Activated CD8-positive, alpha-beta T cell treated with anti-CD3 and anti-CD28 coated beads, Interleukin-2, amount 10 ng/mL, durations not matched to agents 7 days and 5 days (primary cell): ENCODE data around the gene NSFL1C. TPM values are rescaled to one million over a fixed set of nuclear protein-coding genes. Genes with fewer than 3 reads are reported as not detected.

ENCODE experiments used
- ATAC-seq: fragments of 150-1000 bp; cut with Tn5 transposase; one replicate; pipeline ENCODE4 v1.10.0; 2021; ENCODE audit warnings: moderate library complexity
- CTCF ChIA-PET: fragments of 350-600 bp; sonication (Branson Sonifier 250); formaldehyde crosslinking; loops from one replicate; lab custom pipeline; 2021; ENCODE audit warnings: antibody characterized with exemption; lab: Charles Lee
- POLR2A ChIA-PET: fragments of 350-600 bp; sonication (Branson Sonifier 250); formaldehyde crosslinking; loops from one replicate; lab custom pipeline; 2021; ENCODE audit warnings: antibody characterized with exemption; lab: Charles Lee
- DNase-seq: peaks from one replicate; pipeline ENCODE4 v3.0.0-alpha.2; 2020
- H3K27ac Mint-ChIP-seq: one replicate; pipeline ENCODE4 v1.8.0; 2021; ENCODE audit warnings: mild to moderate bottlenecking, mixed read lengths
- H3K27me3 Mint-ChIP-seq: one replicate; pipeline ENCODE4 v1.8.0; 2021; ENCODE audit warnings: low read depth, mixed read lengths
- H3K36me3 Mint-ChIP-seq: one replicate; pipeline ENCODE4 v1.8.0; 2021; ENCODE audit warnings: low read depth, mixed read lengths
- H3K4me1 Mint-ChIP-seq: one replicate; pipeline ENCODE4 v1.8.0; 2021; ENCODE audit warnings: low read depth, mixed read lengths
- H3K4me3 Mint-ChIP-seq: one replicate; pipeline ENCODE4 v1.8.0; 2021; ENCODE audit warnings: mild to moderate bottlenecking, mixed read lengths
- H3K9me3 Mint-ChIP-seq: one replicate; pipeline ENCODE4 v1.8.0; 2022; ENCODE audit warnings: mixed read lengths; ENCODE audit not compliant: insufficient read depth
- total RNA-seq, 2 experiments: library from RNA; stranded (reverse); gene quantifications; one replicate each; pipeline ENCODE4 v1.2.3, GENCODE V29; 2021

Gene NSFL1C
- total RNA-seq, 2 experiments from 2014 or later: 60.5 to 67.8 TPM

GRCh38 chr20:1469306-1469905 lies 2.8 kb upstream of the NSFL1C start:
- Mint-ChIP-seq H3K27ac (no peak overlapping the region), H3K9me3 (no peaks in the 10 kb centered on the region), H3K4me3 (no peak overlapping the region), H3K4me1 (peaks cover 30% of the 10 kb centered on the region), H3K36me3 (no peaks in the 10 kb centered on the region), H3K27me3 (peaks cover 17% of the 10 kb centered on the region)
- CTCF ChIA-PET: interaction anchor here (1.1 to 3.9 kb wide), 6 partner anchors 33 to 308 kb away, joined by 3 to 48 read pairs (median 4); no protein-coding TSS in a partner anchor
- POLR2A ChIA-PET: no interaction called here
- ATAC-seq (no peak), DNase-seq (no peak)

GRCh38 chr20:1468117-1468624 lies 1.5 kb upstream of the NSFL1C start:
- CTCF ChIA-PET: interaction anchor here (1.1 to 4.3 kb wide), 12 partner anchors 11 to 309 kb away, joined by 3 to 48 read pairs (median 10); partner anchors contain the start of gene FKBP1A
- H3K27me3 Mint-ChIP-seq: peaks cover 17% of the 10 kb centered on the region
- peaks cover 3% of the 10 kb centered on the region for H3K36me3 Mint-ChIP-seq
- no peak for DNase-seq
- H3K27ac Mint-ChIP-seq: no peak overlapping the region
- ATAC-seq: no peak
- H3K9me3 Mint-ChIP-seq: no peaks in the 10 kb centered on the region
- POLR2A ChIA-PET: interaction anchor here (1.8 kb wide), 1 partner anchor 76 kb away, joined by 9 read pairs; the partner anchor contains the start of gene FKBP1A
- H3K4me3 Mint-ChIP-seq: no peak overlapping the region
- H3K4me1 Mint-ChIP-seq: peaks cover 42% of the 10 kb centered on the region

GRCh38 chr20:1467355-1468116 lies 887 bp upstream of the NSFL1C start:
- H3K4me1 Mint-ChIP-seq: peaks cover 45% of the 10 kb centered on the region
- H3K9me3 Mint-ChIP-seq: no peaks in the 10 kb centered on the region
- H3K27ac Mint-ChIP-seq: peak overlapping the region; percentile 14
- H3K4me3 Mint-ChIP-seq: peak overlapping the region; percentile 54
- ATAC-seq (no peak), DNase-seq (no peak)
- peaks cover 7% of the 10 kb centered on the region for H3K36me3 Mint-ChIP-seq
- POLR2A ChIA-PET: interaction anchor here (0.8 to 1.8 kb wide), 2 partner anchors 19 to 75 kb away, joined by 3 to 9 read pairs; partner anchors contain the start of gene FKBP1A
- H3K27me3 Mint-ChIP-seq: peaks cover 17% of the 10 kb centered on the region
- CTCF ChIA-PET: interaction anchor here (0.6 to 4.3 kb wide), 24 partner anchors 9 to 1291 kb away, joined by 3 to 48 read pairs (median 3); partner anchors contain the start of gene FKBP1A

GRCh38 chr20:1467082-1467354 lies 369 bp upstream of the NSFL1C start:
- DNase-seq (no peak), ATAC-seq (no peak)
- Mint-ChIP-seq H3K9me3 (no peaks in the 10 kb centered on the region), H3K27me3 (peaks cover 17% of the 10 kb centered on the region), H3K27ac (peak overlapping the region; percentile 14), H3K36me3 (peaks cover 7% of the 10 kb centered on the region), H3K4me1 (peaks cover 45% of the 10 kb centered on the region), H3K4me3 (peak overlapping the region; percentile 54)
- CTCF ChIA-PET: interaction anchor here (0.6 to 4.3 kb wide), 23 partner anchors 10 to 1292 kb away, joined by 3 to 48 read pairs (median 3); partner anchors contain the start of gene FKBP1A
- POLR2A ChIA-PET: interaction anchor here (0.8 to 1.8 kb wide), 2 partner anchors 18 to 74 kb away, joined by 3 to 9 read pairs; partner anchors contain the start of gene FKBP1A

- DNase-seq (no peak), ATAC-seq (no peak)
- ChIA-PET CTCF (interaction anchor here (0.8 to 4.3 kb wide), 14 partner anchors 8 to 311 kb away, joined by 3 to 48 read pairs (median 8); partner anchors contain the start of gene FKBP1A), POLR2A (interaction anchor here (0.9 to 1.6 kb wide), 5 partner anchors 18 to 1005 kb away, joined by 3 to 6 read pairs (median 3); partner anchors contain the start of gene SNRPB)
- Mint-ChIP-seq H3K4me1 (peaks cover 45% of the 10 kb centered on the region), H3K27me3 (peaks cover 17% of the 10 kb centered on the region), H3K9me3 (no peaks in the 10 kb centered on the region), H3K27ac (peak overlapping the region; percentile 75), H3K36me3 (peaks cover 14% of the 10 kb centered on the region), H3K4me3 (peak overlapping the region; percentile 81)
Observed at GRCh38 chr20:1465470-1466210, 1.0 kb downstream of the NSFL1C start.

- DNase-seq (peak; percentile 30), ATAC-seq (no peak)
- ChIA-PET CTCF (interaction anchor here (1.0 to 4.3 kb wide), 2 partner anchors 40 to 313 kb away, joined by 6 to 34 read pairs; no protein-coding TSS in a partner anchor), POLR2A (interaction anchor here (0.6 to 0.7 kb wide), 2 partner anchors 14 to 29 kb away, joined by 3 read pairs; no protein-coding TSS in a partner anchor)
- Mint-ChIP-seq H3K36me3 (peaks cover 24% of the 10 kb centered on the region), H3K27me3 (peaks cover 17% of the 10 kb centered on the region), H3K4me3 (peak overlapping the region; percentile 29), H3K4me1 (peaks cover 45% of the 10 kb centered on the region), H3K27ac (peak overlapping the region; percentile 35), H3K9me3 (no peaks in the 10 kb centered on the region)
Observed at GRCh38 chr20:1463971-1464570, 2.6 kb downstream of the NSFL1C start.

GRCh38 chr20:1462834-1463233 lies 3.8 kb downstream of the NSFL1C start:
- Mint-ChIP-seq H3K36me3 (peaks cover 29% of the 10 kb centered on the region), H3K4me3 (no peak overlapping the region), H3K9me3 (no peaks in the 10 kb centered on the region), H3K27me3 (peaks cover 8% of the 10 kb centered on the region), H3K27ac (no peak overlapping the region), H3K4me1 (peaks cover 41% of the 10 kb centered on the region)
- ATAC-seq (no peak), DNase-seq (no peak)
- POLR2A ChIA-PET: no interaction called here
- CTCF ChIA-PET: no interaction called here

GRCh38 chr20:1462001-1462400 lies 4.6 kb downstream of the NSFL1C start:
- ChIA-PET POLR2A (no interaction called here), CTCF (interaction anchor here (1.9 kb wide), 1 partner anchor 41 kb away, joined by 15 read pairs; no protein-coding TSS in a partner anchor)
- Mint-ChIP-seq H3K9me3 (no peaks in the 10 kb centered on the region), H3K4me1 (peaks cover 33% of the 10 kb centered on the region), H3K36me3 (peaks cover 34% of the 10 kb centered on the region), H3K4me3 (no peak overlapping the region), H3K27ac (no peak overlapping the region), H3K27me3 (no peaks in the 10 kb centered on the region)
- ATAC-seq (no peak), DNase-seq (no peak)

GRCh38 chr20:1460275-1460674 lies 6.4 kb downstream of the NSFL1C start:
- ChIA-PET POLR2A (no interaction called here), CTCF (interaction anchor here (1.9 kb wide), 1 partner anchor 43 kb away, joined by 15 read pairs; no protein-coding TSS in a partner anchor)
- no peak overlapping the region for H3K4me3 Mint-ChIP-seq
- no peaks in the 10 kb centered on the region for H3K9me3 Mint-ChIP-seq
- H3K27ac Mint-ChIP-seq: no peak overlapping the region
- H3K27me3 Mint-ChIP-seq: no peaks in the 10 kb centered on the region
- H3K36me3 Mint-ChIP-seq: peaks cover 36% of the 10 kb centered on the region
- no peak for DNase-seq
- peaks cover 24% of the 10 kb centered on the region for H3K4me1 Mint-ChIP-seq
- no peak for ATAC-seq

- Mint-ChIP-seq H3K36me3 (peaks cover 50% of the 10 kb centered on the region), H3K27ac (no peak overlapping the region), H3K4me1 (peaks cover 2% of the 10 kb centered on the region), H3K4me3 (no peak overlapping the region), H3K9me3 (no peaks in the 10 kb centered on the region), H3K27me3 (no peaks in the 10 kb centered on the region)
- no peak for DNase-seq
- ATAC-seq: no peak
- ChIA-PET POLR2A (no interaction called here), CTCF (no interaction called here)
Observed at GRCh38 chr20:1457992-1458391, 8.7 kb downstream of the NSFL1C start.
